ENCODE data around the gene ROM1. TPM values are rescaled to one million over a fixed set of nuclear protein-coding genes. Genes with fewer than 3 reads are reported as not detected.

The ROM1 gene
- 6.5 TPM in 2 replicates for total RNA-seq

GRCh38 chr11:62612366-62613290 is at the start of gene ROM1, which contains the start of gene EML3:
Gene ROM1, plus strand, starts transcription at chr11:62613257. Its CDS starts 25 bp downstream, at chr11:62613282.
Gene EML3, minus strand, starts transcription at chr11:62612775. Its CDS starts 318 bp downstream, at chr11:62612457.
- TF ChIP-seq CTCF (IDR thresholded peaks at IDR 0.05; ENCODE audit: extremely low read depth, low read depth, low read length), result peak; percentile 55
- H3K4me1 ChIP-seq (ENCODE audit: insufficient read depth, low read length), result peaks cover 11% of the 10 kb centered on the region
- no peaks in the 10 kb centered on the region for H3K27me3 ChIP-seq (ENCODE audit: insufficient read depth, low read length)
- peaks cover 11% of the 10 kb centered on the region for H3K79me2 ChIP-seq (ENCODE audit: insufficient read depth, low read length)
- H3K4me2 ChIP-seq (ENCODE audit: insufficient read depth, low read length), result peak within 1 kb of the TSS; percentile 98
- peak within 1 kb of the TSS; percentile 94 for H2AFZ ChIP-seq (ENCODE audit: low read length)
- H3K27ac ChIP-seq (ENCODE audit: low read depth, low read length), result peak within 1 kb of the TSS; percentile 83
- H3K36me3 ChIP-seq (ENCODE audit: insufficient read depth, low read length), result peaks cover 32% of the 10 kb centered on the region
- DNase-seq (ENCODE audit: insufficient read length, low spot score, missing footprints), result peak; percentile 99
- H4K20me1 ChIP-seq (ENCODE audit: insufficient read depth, low read length), result peaks cover 2% of the 10 kb centered on the region
- H3K4me3 ChIP-seq (ENCODE audit: insufficient read depth, low read length), result peak within 1 kb of the TSS; percentile 92
- H3K9me3 ChIP-seq (ENCODE audit: low read depth, low read length), result no peaks in the 10 kb centered on the region

GRCh38 chr11:62565100-62565802 is 47.8 kb upstream of the ROM1 start:
- peaks cover 13% of the 10 kb centered on the region for H3K4me1 ChIP-seq (ENCODE audit: insufficient read depth, low read length)
- no peaks in the 10 kb centered on the region for H3K9me3 ChIP-seq (ENCODE audit: low read depth, low read length)
- no peak overlapping the region for H2AFZ ChIP-seq (ENCODE audit: low read length)
- H3K36me3 ChIP-seq (ENCODE audit: insufficient read depth, low read length), result peaks cover 76% of the 10 kb centered on the region
- H4K20me1 ChIP-seq (ENCODE audit: insufficient read depth, low read length), result peaks cover 36% of the 10 kb centered on the region
- H3K4me3 ChIP-seq (ENCODE audit: insufficient read depth, low read length), result no peak overlapping the region
- H3K4me2 ChIP-seq (ENCODE audit: insufficient read depth, low read length), result no peak overlapping the region
- peaks cover 63% of the 10 kb centered on the region for H3K79me2 ChIP-seq (ENCODE audit: insufficient read depth, low read length)
- no peak overlapping the region for H3K27ac ChIP-seq (ENCODE audit: low read depth, low read length)
- TF ChIP-seq CTCF (IDR thresholded peaks at IDR 0.05; ENCODE audit: extremely low read depth, low read depth, low read length), result no peak
- H3K27me3 ChIP-seq (ENCODE audit: insufficient read depth, low read length), result no peaks in the 10 kb centered on the region
- no peak for DNase-seq (ENCODE audit: insufficient read length, low spot score, missing footprints)

- Histone ChIP-seq H3K9me3 (ENCODE audit: low read depth, low read length) (no peaks in the 10 kb centered on the region), H3K27ac (ENCODE audit: low read depth, low read length) (no peak overlapping the region), H3K27me3 (ENCODE audit: insufficient read depth, low read length) (no peaks in the 10 kb centered on the region), H3K4me1 (ENCODE audit: insufficient read depth, low read length) (peaks cover 5% of the 10 kb centered on the region), H3K79me2 (ENCODE audit: insufficient read depth, low read length) (peaks cover 73% of the 10 kb centered on the region), H3K4me2 (ENCODE audit: insufficient read depth, low read length) (no peak overlapping the region), H4K20me1 (ENCODE audit: insufficient read depth, low read length) (peaks cover 38% of the 10 kb centered on the region), H2AFZ (ENCODE audit: low read length) (no peak overlapping the region), H3K4me3 (ENCODE audit: insufficient read depth, low read length) (no peak overlapping the region), H3K36me3 (ENCODE audit: insufficient read depth, low read length) (peaks cover 85% of the 10 kb centered on the region)
- TF ChIP-seq CTCF (IDR thresholded peaks at IDR 0.05; ENCODE audit: extremely low read depth, low read depth, low read length), result no peak
- DNase-seq (ENCODE audit: insufficient read length, low spot score, missing footprints), result no peak
Observed at GRCh38 chr11:62566247-62566646, 46.8 kb upstream of the ROM1 start.

Measured in osteoblast (primary cell).